ENCODE results near the gene WDR55.
"Not testable (repeated sequence)": the region's sequence is repeated elsewhere in the genome, so short reads cannot be mapped to it uniquely, and the experiment has no call there.

WDR55 gene

GRCh38 chr5:140664359-140665119, at the start of gene WDR55:
WDR55 (plus strand) TSS chr5:140664904; CDS start chr5:140664913, 9 bp downstream.
- DNase-seq: peak; percentile 94

GRCh38 chr5:140622301-140622700, 42.4 kb upstream of the WDR55 start:
- DNase-seq: no peak

- DNase-seq: not testable (repeated sequence)
These were observed 41.6 kb upstream of the WDR55 start for GRCh38 chr5:140623061-140623460.

- not testable (repeated sequence) for DNase-seq
These were observed 39.8 kb upstream of the WDR55 start for GRCh38 chr5:140624886-140625285.

- DNase-seq: no peak
These were observed 36.7 kb upstream of the WDR55 start for GRCh38 chr5:140627972-140628371.

GRCh38 chr5:140628711-140629110, 36.0 kb upstream of the WDR55 start:
- no peak for DNase-seq

- DNase-seq: no peak
These were observed 34.2 kb upstream of the WDR55 start for GRCh38 chr5:140630292-140631035.

- DNase-seq: peak; percentile 4 to 37
These were observed 33.7 kb upstream of the WDR55 start for GRCh38 chr5:140631036-140631417.

GRCh38 chr5:140631831-140632365, 32.8 kb upstream of the WDR55 start:
- peak in 1 of 2 donors; percentile 38 for DNase-seq

- DNase-seq: peak; percentile 52 to 61
These were observed 32.2 kb upstream of the WDR55 start for GRCh38 chr5:140632366-140633020.

GRCh38 chr5:140633021-140633471, 31.7 kb upstream of the WDR55 start, which contains the start of gene CD14:
CD14 (minus strand) TSS chr5:140633175; CDS start chr5:140633071, 104 bp downstream.
- peak; percentile 14 to 72 for DNase-seq

- no peak for DNase-seq
These were observed 31.2 kb upstream of the WDR55 start for GRCh38 chr5:140633501-140633900.

- no peak for DNase-seq
These were observed 30.6 kb upstream of the WDR55 start for GRCh38 chr5:140634103-140634502.

- no peak for DNase-seq
These were observed 29.1 kb upstream of the WDR55 start for GRCh38 chr5:140635291-140636257.

- DNase-seq: no peak
These were observed 27.2 kb upstream of the WDR55 start for GRCh38 chr5:140637371-140638100.

GRCh38 chr5:140638898-140639147, 25.9 kb upstream of the WDR55 start:
- DNase-seq: not testable (repeated sequence)

GRCh38 chr5:140639148-140639981, 25.3 kb upstream of the WDR55 start, which contains the start of gene TMCO6:
TMCO6 (plus strand) TSS chr5:140639451; CDS start chr5:140639528, 77 bp downstream.
- peak; percentile 97 to 98 for DNase-seq

- DNase-seq: no peak
These were observed 23.0 kb upstream of the WDR55 start for GRCh38 chr5:140641716-140642115.

GRCh38 chr5:140642718-140643117, 22.0 kb upstream of the WDR55 start:
- no peak for DNase-seq

GRCh38 chr5:140647042-140647419, 17.7 kb upstream of the WDR55 start:
- no peak for DNase-seq

Data from CD4-positive, alpha-beta T cell treated with Interferon alpha-2 for 1 hour (primary cell).